GM21619 (cell line): Measurements from ENCODE around the gene DOCK10.
A peak's percentile ranks its signal among the peaks of the same experiment; 100 is the strongest.

Source experiments
- ATAC-seq: cut with Tn5 transposase; IDR thresholded peaks from one replicate; pipeline ENCODE4 v1.9.1; 2021; ENCODE audit not compliant: unreplicated experiment

The DOCK10 gene

DNA sequence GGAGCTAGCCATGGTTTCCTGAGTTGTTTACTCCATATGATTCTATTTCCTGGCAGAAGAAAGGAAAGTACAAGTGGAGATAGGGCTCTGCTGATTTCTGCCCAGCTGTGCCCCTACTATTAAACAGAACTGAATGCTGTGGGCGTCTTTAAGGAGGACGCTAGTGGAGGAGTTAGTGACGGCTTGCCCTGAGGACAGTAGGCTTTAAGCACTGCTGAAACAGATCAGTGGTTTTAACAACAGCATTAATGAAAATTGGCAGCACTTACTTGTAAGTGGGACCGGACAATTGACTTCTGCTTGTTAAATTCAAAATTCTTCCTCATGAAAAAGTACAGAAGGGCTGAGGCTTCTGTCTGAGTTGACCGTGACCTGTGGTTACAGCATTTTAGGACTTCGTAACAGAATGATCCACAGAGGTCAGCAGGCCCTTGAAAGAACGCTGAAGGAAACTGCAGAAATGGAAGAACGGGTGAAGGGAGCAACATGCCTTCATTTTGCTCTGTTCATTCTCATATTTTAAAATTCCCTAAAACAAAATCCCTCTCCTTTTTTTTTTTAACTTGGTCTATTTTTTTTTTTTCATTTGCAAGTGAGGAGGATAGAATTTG, 245.5 kb downstream of the DOCK10 start:
- ATAC-seq, result no peak

DNA sequence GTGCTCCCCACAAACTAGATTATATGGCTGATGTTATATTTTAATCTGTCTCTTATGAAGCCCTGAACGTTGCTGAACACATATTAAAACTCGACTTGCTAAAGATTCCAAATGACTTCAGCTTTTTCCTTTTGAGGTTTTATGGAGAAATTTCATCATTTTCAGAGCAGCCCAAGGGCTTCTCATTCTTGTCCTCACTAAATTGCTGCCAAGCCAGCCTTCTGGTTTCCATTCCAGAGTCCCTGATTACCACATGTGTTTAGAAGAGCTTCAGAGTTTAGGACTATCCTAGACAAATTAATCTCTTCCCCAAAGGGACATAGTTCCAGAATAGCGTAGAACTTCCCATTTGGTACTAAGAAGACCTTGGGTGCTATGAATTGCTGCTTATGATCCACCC, 248.3 kb downstream of the DOCK10 start:
- no peak for ATAC-seq

DNA sequence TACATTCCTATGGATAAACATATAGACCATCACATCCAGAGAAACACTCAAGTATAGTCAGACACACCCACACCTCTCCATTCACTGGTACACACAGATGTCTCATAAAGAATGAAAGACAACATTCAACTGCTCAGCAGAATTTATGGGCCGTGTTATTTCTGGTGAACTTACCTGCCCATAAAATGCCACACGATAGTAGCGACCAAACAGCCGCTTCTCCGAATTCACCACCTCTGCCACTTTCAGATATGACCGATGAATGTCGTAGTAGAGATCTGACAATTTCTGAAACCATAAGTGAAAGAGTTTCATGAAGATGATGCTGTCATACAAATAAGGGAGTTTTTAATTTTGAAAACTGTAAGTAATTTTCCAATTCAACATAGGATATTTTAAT, 255.4 kb downstream of the DOCK10 start:
- ATAC-seq, result no peak

DNA sequence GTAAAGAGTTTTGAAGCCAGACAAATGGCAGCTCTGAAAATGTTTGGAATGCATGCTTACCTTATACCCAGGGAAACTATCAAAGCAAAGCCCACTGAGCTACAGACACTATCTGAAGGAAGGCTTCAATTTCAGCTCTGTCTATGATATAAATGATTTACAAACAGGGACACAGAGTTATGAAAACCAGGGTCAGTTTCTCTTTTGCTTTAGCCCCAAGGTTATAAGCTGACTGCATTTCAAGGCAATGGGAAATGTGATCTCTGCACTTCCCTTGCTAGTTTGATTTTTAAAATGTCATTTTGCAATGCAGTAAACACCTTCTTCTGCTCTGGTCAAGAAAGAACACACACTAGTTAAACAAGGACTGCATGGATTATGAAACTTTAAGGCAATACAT, 260.9 kb downstream of the DOCK10 start:
- ATAC-seq, result peak; percentile 73

DNA sequence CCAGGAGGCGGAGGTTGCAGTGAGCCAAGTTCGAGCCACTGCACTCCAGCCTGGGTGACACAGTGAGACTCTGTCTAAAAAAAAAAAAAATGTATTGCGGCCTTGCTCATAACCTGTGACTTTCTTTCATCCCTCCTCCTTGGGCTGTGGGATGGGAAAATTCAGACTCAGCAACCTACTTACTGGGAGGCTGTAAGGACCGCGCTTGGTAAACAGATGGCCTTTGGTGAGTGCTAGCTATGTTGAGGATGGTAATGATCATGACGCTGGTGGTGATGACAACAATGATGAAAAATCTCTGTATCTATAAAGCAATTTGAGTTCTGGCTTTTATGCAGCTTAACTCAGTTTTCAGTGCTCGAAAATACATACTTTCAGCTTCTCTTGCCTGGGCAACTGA, 261.4 kb downstream of the DOCK10 start:
- ATAC-seq, result no peak

DNA sequence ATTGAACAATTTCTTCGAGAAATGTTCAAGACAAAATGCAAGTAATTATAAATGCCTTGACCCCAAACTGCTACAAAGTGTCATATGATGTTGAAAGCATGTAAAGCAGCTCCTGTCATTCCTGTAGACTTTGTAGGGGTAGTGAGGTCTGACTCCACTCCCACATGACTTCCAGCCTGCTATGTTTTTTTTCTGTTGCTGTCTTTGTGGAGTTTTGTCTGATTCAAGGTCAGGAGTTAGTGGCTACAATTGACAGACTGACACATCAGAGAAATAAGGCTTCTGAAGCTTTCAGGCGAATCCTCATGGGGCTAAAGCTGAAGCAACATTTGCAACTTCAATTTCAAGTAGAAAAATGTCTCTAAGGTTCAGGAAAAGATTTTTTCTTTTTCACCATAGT, 262.2 kb downstream of the DOCK10 start:
- ATAC-seq, result no peak

DNA sequence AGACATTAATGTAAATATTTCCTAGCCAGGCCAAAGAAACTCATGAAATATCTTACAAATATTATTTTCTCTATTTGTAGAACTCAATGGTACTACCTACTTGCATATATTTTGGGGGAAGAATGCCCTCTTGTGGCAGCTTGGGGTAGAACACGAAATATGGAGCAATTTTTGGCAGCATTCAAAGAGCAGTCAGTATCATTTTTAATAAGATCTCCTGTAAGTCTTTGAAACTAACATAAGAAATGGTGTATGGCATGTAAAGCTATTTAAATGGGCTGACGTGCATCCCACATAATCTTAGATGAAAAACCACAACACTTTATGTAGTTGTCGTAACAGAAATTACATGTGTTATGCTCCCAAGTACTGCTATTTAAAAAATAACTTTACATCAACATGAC, 263.8 kb downstream of the DOCK10 start:
- peak; percentile 60 for ATAC-seq

DNA sequence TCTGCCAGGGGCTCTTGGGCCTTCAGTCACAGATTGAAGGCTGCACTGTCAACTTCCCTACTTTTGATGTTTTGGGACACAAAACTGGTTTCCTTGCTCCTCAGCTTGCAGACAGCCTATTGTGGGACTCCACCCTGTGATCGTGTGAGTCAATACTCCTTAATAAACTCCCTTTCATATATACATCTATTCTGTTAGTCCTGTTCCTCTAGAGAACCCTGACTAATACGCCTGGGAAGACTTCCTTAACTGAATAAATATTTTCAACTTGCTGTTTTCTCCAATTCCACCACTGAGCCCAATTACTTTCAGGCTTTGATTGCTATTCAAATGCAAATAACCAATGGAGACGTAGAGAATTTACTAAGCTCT, 264.7 kb downstream of the DOCK10 start:
- ATAC-seq, result no peak

DNA sequence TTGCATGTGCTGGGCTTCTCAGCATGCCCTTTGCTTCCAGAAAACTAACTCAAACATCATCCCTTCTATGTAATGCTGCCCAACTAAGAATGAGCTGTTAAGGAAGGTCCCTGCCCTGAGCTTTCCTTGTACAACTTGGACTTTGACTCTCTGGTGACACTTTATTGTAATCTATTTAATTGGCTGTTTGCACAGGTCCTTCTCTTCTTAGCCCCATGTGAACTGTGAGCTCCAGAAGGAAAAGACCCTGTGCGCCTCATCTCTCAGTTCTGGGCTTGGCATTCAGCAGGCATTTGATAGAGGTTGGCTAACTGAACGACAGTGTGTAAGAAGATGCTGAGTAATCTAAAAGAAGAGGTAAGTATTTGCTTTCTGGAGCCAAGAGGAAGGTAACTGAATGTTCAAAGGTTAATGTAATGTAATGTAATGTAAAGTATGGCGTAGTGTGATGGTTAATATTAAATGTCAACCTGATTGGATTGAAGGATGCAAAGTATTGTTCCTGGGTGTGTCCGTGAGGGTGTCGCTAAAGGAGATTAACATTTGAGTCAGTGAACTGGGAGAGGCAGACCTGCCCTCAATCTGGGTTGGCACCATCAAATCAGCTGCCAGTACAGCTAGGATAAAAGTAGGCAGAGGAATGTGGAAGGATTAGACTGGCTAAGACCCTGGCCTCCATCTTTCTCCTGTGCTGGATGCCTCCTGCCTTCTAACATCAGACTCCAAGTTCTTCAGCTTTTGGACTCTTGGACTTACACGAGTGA, 265.3 kb downstream of the DOCK10 start:
- no peak for ATAC-seq

DNA sequence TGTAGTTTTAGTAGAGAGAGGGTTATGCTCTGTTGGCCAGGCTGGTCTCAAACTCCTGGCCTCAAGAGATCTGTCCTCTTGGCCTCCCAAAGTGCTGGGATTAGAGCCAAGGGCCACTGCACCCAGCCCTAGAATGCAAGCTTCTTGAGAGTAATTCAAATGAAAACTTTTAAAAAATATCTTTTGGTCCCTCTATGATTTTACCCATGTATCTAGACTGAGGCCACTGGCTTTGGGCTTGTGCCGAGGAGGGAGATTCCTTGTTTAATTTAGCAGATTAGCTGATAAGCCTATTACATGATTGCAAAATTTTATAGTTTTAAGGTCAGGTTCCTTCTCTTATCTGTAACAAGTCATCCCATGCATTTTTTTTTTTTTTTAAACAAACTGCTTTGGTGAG, 266.6 kb downstream of the DOCK10 start:
- ATAC-seq, result no peak

DNA sequence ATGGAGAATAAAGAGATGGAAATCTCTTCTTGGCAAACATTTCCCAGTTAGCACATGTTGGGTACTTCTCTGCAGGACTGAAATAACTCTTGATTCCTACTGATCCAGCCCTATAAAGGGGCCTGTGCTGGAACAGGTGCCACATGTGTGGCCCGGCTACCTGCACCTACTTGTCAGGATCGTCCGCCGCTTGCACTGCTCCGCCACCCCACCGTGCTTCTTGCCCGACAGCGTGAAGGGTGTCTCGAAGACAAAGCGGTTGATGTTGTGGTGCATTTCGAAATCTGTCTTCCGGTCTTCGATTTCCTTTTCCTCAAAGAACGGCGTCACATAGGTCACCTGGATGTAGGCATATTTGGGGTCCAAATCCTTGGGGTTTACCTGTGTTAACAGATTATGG, 267.5 kb downstream of the DOCK10 start:
- ATAC-seq, result no peak

DNA sequence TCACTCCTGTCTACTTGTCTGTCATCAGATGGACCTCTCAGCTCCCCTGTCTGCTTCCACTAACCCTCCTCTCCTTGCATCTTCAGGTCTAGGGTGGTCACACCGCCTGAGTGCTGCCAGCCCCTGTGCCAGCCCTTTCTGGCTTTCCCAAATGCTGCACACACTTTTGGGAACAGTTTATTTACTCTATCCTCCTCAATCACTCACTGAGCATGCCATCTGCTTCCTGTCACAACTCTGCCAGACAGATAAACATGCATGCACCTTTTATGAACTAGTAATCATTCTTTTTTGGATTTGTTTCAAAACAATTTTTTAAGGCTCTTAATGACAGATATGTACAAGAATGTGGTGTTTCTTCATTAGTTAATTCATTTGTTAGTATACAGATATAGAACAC, 269.8 kb downstream of the DOCK10 start:
- no peak for ATAC-seq

DNA sequence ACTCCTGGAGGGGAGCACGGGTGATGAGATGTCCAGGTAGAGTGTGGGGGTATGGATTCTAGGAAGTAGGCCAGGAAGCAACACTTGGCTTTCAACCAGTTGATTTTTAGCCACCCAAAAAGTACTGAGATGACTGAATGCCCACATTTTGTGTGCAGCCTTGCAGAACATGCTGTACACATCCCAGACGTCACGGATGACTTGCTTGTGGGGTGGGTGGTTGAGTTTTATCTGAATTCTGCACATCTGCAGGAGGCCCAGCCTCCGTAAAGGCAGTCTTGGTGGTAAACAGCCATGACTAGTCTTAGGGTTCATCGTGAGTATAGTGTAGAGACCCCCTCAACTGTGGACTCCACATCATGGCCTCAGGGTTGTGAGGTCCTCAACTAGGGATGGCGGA, 272.8 kb downstream of the DOCK10 start:
- no peak for ATAC-seq

DNA sequence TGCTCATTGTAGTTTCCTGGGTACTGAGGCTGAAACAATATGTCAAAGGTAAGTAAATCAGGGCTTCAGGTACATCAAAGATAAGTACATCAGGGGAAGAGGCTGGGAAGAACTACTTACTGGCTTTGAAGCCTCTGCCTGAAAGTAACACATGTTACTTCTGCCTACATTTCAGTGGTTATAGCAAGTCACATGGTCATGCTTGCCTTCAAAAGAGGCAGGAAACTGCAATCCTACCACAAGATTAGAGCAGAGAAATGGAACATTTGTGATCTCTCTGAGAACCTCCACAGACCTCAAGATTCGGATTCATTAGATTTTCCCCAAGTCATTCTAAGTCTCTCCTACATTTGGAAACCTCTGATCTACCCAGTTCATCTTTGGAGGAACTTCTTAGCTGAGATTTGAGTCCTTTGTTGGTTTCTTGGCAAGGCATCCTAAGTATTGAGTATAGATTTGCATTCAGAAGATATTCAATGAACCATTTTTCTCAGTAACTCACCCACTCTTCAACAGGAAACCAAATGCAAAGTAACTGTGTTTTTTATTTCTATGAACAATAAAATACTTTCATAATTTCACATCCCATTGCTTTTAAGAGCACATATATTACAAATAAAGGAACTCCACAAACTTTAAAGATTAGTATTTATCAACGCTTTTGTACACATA, 277.6 kb downstream of the DOCK10 start:
- ATAC-seq, result peak; percentile 85

DNA sequence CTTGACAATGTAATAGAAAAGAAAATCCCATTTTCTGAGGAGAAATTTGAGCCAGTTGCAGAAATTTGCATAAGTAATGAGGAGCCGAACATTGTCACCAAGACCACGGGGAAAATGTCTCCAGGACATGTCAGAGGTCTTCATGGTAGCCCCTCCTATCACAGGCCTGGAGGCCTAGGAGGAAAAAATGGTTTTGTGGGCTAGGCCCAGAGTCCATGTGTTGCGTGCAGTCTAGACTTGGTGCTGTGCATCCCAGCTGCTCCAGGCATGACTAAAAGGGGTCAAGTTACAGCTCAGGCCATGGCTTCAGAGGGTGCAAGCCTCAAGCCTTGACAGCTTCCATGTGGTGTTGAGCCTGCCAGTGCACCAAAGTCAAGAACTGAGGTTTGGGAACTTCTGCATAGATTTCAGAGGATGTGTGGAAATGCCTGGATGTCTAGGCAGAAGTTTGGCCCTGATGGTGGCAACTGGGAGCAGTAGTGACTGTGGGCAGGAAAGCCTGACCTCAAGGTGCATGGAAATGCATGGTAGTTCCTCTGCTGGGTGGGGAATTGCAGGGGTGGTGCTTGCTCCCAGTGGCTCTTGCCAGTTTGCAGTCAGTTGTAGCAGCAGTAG, 284.2 kb downstream of the DOCK10 start:
- no peak for ATAC-seq

DNA sequence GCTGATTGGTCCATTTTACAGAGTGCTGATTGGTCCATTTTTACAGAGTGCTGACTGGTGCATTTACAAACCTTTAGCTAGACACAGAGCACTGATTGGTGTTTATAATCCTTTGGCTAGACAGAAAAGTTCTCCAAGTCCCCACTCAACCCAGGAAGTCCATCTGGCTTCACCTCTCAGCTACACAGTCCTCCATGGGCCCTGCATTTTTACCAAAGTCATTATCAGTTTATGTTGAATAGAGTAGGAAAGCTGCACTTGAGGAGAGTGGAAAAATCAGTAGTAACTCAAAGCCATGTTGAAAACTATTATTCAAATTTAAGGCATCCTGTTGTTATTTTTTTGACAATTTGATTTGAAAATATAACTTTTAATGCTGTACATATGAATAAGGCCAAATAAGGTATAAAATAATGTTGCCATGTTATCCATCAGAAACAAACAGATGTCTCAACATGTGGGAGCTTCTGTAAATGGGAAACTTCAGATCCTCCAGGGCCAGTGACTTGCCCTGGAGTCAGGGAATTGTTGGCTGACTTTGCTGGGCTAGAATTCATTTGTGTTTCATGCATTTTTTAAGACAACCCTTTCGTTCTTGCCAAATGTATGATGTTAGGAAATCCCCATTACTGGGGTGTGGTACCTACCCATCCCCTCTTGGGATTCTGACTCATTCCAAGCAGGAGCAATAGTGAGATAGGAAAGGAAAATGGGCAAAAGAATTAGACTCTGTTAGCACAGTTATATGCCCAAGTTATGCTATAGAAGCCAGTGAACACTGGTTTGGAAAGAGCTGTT, 288.3 kb downstream of the DOCK10 start:
- no peak for ATAC-seq

DNA sequence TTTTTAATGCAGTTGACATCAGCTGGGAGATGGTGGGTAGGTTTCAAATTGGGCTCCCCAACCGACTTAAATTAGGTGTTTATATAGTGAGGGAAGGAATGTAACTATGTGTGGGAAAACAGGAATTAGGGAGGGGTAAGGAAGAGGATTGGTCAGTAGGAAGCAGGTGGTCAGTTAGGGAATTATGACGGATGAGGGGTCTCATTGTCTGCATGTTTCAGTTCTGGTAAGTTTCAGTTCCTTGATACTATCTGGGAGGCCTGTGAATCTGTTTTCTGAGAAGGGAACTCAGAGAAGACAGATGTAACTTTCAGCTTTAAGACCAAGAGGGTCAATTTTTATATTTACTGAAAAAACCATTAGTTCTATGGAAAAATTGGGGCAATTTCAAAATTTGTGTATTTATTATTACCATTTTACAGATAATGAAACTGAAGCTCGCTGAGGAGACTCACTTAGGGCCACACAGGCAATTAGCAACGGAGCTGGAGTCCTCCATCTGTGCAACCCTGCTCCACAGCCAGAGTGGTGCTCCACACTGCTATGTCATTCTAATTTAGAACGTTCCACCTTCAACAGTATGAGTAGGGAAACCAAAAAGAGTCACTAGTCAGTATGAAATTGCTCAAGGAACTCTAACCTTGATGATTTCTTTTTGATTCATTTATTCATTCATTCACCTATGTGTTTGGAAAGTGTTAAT, 290.1 kb downstream of the DOCK10 start:
- ATAC-seq, result peak; percentile 56

DNA sequence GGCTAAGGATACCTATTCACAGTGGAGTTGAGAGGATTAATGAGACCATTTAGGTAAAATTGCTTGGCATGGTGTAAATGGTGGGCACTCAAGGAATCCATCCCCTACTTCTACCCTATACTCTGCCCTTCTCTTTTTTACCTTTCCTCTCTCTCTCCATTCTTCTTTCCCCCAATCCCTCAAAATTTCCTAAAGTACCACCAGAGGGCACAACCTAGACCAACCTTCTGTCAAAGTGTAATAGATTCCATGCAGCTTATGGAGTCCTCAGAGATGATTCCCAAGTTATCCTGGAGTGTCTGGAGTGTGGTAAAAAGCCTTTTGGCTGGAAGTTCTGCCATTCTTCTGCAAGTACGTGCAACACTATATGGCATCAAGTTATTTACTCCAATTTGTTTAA, 293.1 kb downstream of the DOCK10 start:
- no peak for ATAC-seq

DNA sequence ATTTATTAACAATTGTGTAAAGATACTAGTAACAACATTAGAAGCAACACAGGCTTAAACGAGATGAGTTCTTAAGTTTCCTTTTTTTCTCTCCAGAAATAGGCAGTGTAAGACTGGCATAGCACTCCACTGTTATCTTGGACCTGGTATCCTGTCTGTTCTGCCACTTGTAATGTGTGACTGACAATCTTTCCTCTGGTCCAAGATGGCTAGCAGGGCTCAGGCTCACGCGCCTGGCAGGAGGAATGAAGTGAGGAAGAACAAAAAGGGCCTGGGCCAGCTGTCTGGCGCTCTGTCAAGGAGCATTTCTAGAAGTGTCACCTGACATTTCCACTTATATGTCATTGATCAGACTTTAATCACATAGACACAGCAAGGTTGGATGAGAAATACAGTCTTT, 294.5 kb downstream of the DOCK10 start:
- ATAC-seq, result no peak

DNA sequence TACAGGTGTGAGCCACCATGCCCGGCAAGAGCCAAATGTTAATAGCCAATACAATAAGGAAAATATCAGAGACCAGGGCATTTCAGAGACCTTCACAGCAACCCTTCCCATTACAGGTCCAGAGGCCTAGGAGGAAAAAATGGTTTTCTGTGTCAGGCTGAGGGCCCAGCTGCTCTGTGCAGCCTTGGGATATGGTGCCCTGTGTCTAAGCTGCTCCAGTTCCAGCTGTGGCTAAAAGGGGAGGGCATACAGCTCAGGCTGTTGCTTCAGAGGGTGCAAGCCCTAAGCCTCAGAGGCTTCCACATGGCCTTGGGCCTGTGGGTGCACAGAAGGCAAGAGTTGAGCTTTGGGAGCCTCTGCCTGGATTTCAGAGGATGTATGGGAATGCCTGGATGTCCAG, 306.0 kb downstream of the DOCK10 start:
- no peak for ATAC-seq

DNA sequence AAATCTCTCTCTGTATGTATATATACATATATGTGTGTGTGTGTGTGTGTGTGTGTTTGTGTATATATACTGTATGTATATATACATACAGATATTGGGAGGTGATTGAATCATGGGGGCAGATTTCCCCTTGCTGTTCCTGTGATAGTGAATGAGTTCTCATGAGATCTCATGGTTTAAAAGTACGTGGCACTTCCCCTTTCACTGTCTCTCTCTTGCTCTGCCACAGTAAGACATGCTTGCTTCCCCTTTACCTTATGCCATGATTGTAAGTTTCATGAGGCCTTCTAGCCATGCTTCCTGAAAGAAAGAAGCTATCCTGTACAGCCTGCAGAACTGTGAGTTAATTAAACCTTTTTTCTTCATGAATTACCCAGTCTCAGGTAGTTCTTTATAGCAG, 307.3 kb downstream of the DOCK10 start:
- no peak for ATAC-seq
